ENCODE results near the gene MTA3.

GRCh38 chr2:42791606-42792005 lies 223.2 kb downstream of the MTA3 start:
- TF ChIP-seq CTCF (conservative IDR thresholded peaks at IDR 0.05 in 1 of 2, IDR thresholded peaks at IDR 0.05 in 1 of 2; ENCODE audit: extremely low read depth in 1 of 2, insufficient read depth in 1 of 2, low read depth in 1 of 2, low read length in 2 of 2), result no peak
- TF ChIP-seq EZH2 (IDR thresholded peaks at IDR 0.05; ENCODE audit: borderline replicate concordance, low read length), result no peak
